HG03175 (cell line): Measurements from ENCODE around the gene LARGE1.

ENCODE experiments used
- ATAC-seq: cut with Tn5 transposase; IDR thresholded peaks from one replicate; pipeline ENCODE4 v1.9.1; 2021; ENCODE audit warnings: mild to moderate bottlenecking, moderate library complexity; ENCODE audit not compliant: unreplicated experiment

Gene LARGE1

DNA sequence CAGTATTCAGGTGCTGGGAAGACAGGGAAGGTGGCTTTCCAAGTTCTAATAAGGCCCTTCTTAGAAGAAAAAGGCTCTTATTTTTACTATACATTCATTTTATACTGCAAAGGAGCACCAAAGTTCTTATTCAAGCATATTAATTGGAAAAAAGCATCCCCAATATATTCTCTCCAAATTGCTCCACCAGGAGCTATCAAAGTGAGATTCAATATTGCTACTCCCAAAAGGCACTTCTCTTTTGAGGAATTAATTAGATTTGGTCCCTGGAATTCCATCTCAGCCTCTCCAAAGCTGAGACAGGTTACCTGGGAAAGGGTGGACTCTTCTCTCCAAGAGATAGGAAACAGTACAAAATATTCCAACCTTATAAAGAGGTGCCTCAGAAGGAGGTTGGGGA lies 134.1 kb downstream of the LARGE1 start:
- ATAC-seq = no peak

DNA sequence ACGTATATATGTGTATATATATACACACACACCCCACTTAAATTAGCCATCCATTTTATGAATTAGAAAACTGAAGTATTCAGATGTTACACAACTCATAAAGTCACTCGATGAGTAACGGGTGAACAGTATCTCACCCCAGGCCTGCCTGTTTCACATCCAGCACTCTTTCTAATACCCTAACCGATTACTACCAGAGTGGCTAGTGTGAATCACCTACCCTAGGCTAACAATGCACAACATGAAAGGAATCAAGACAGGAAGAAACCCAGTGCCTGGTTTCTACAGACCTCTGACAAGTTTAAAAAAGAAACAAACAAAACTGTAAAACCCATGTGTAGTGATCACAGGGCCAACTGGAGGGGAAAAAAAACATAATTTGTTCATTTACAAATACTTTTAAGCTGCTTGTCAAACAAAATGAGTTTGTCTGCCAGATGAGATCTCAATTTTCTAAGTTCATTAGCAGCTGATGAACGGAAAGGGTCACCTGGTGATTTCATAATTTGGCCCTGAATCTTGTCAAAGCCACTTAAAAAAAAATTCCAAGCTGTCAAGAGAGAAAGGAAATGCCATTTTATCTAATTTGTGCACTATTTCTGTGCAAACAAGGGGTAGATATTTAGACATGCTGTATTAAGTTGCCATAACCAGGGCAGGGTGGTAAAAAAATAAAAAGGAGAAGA lies 134.8 kb downstream of the LARGE1 start:
- no peak for ATAC-seq

DNA sequence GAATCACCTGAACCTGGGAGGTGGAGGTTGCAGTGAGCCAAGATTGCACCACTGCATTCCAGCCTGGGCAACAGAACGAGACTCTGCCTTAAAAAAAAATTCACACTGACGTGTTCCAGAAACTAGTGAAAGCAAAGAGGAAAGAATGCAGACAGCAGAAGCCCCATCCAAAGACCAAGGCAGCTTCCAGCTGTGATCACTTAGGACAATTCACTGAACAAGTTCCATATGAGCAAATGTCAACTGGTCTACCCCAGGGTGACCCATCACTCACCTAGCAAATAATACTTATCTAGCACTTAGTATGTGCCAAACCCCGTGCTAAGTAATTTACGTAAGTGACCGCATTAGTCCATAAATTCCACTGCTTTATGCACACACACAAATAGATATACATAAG lies 138.9 kb downstream of the LARGE1 start:
- no peak for ATAC-seq

DNA sequence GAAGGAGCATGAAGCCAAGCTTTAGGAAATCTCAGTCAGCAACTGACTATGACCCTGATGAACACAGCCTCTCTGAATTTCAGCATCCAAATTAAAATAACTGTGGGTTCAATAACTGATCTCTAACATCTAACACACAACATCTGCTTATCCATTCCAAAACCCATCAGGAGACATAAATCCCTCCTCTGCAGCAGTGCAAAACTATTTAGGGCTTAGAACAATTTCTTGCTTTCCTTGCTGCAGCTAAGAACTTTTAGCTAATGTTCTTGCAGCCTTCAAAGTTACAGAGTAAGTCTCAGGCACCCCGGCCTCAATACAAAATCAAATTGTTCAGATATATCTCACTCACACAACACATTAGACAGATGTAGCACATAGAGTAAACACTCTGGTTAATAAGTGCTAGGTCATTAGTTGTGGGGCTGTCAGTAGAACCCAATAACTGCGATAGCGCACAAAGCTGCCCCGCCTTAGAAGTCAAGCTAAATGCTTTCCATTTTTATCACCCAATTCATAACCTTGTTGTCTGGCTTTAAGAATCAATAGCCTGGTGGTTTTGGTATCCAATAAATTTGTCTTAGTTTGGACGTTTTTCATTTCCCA lies 139.6 kb downstream of the LARGE1 start:
- no peak for ATAC-seq

DNA sequence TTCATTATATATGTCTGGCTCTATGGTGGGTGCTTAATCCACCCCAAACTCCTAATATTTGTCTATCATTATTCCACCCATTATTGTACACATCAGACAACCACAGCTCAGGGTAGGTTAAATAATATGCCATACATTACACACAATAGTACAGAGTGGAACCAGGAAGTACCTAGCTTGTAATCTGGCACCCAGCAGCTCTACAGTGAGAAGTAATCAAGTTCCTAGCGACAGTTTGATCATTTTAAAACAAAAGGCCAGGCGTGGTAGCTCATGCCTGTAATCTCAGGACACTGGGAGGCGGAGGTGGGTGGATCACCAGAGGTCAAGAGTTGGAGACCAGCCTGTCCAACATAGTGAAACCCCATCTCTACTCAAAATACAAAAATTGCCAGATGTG lies 141.0 kb downstream of the LARGE1 start:
- ATAC-seq = no peak

DNA sequence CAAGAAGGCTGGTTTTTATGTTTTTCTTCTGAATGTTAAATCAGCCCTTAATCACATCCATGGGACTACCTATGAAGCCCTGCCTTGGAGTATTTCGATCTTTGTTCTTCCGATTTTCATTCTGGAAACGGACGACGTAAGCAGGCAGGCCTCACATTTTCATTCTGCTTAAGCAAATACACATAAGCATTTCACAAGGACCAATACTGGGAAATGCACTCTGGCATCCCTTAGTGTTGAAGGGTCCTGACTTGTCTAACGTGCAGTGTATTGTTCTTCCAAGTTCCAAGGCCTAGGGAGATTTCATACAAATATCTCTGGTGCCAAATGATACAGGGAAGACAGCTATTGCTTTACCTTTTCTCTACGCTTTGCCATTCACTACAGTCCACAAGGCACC lies 143.8 kb downstream of the LARGE1 start:
- ATAC-seq = no peak

DNA sequence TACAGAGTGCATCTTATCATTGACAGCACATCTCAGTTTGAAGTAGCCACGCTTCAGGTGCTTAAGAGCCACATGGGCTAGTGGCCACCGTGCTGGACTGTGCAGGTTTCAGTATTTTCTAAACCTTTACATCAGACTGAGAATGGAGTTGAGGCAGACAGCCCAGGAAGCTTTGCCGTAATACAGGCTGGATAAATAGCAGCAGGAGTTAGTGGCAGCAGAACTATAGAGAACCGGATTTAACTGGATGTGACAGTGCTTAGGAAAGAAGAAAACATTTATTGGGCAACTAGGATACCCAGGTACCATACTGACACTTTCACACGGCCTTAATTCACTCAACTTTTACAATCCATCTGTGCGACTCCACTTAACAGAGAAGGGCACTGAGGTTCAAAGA lies 145.5 kb downstream of the LARGE1 start:
- ATAC-seq = no peak

DNA sequence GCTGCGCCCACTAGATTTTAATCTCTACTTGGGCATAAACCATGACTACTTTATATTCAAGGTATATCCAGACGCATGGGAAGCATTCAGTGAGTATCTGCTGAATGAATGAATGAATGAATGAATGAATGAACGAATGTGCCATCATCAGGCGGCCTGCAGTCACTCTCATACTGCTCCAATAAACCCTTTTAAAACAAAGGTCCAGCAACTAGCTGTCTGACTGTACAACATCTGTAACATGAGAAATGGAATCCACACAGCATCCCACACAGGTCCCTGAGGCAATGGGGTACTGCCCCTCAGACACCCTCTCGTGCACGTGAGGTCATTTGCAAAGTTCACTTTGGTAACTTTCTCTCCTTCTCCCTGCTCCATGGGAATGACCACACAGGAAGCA lies 147.5 kb downstream of the LARGE1 start:
- ATAC-seq = no peak

DNA sequence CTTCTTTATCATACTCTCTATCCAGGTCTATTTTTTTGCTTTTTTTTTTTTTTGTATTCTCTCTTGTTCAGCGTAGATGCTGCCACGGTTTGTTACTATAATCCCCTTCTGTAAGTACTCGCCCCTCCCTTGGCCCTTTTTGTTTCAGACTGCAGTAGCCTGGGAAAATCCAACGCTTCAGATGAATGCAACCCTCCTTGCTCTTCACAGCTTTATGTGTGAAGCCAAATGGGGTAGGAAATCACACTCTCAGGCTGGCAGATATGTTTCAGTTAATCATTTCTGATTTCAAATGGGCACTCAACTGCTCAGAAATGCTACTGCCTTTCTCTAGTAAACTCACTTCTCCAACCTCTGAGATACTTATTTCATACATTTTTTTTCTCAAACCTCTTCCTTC lies 149.1 kb downstream of the LARGE1 start:
- ATAC-seq = no peak

DNA sequence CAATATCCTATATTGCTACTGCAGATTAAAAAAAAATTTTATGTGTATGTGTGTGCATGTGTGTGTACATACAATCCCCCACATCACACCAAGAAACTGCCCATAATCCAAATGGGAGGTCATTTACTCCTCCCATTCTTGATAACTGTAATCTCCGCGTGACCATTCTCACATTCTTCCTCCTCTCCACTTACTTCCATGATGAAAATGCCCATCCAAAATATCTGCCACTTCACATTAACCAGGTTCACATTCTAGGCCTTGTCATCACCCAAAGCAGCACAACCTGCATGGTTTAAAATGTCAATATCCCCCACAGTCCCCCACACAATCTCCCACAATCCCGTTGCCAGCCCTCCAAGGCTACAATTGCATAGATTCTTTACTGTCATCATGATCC lies 149.6 kb downstream of the LARGE1 start:
- no peak for ATAC-seq

DNA sequence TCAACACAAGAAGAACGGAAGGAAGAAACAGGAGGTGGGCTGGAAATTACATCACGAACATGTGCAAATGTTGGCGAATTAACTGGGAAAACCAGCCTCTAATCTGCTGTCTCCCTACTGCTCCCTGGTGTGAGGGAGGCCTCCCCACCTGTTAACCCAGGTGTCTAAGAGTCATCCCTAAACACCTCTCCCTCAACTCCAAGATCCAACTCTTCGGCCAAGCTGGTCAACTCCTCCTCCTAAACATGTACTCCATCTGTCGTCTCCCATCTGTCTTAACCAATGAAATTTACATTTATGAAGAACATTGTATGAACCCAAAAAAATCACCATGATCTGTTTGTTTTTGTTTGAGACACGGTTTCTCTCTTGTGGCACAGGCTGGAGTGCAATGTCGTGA lies 154.2 kb downstream of the LARGE1 start:
- no peak for ATAC-seq

DNA sequence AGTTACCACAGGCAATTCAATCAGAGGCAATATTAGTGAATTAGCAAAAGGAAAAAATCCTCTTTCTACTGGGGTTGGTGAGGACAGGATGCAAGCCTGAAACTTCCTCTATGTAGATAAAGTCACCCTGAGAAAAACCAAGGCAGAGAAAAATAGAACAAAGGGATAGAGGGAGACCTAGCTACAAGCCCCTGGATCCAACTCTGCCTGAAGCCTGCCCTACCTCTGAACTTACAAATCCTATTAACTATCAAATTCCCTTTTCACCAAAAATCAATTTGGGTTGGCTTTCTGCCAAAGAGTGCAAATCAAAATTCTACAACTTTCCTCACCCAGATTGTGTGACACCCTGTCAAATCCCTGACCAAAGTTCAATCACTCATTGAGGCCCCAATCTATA lies 161.3 kb downstream of the LARGE1 start:
- no peak for ATAC-seq

DNA sequence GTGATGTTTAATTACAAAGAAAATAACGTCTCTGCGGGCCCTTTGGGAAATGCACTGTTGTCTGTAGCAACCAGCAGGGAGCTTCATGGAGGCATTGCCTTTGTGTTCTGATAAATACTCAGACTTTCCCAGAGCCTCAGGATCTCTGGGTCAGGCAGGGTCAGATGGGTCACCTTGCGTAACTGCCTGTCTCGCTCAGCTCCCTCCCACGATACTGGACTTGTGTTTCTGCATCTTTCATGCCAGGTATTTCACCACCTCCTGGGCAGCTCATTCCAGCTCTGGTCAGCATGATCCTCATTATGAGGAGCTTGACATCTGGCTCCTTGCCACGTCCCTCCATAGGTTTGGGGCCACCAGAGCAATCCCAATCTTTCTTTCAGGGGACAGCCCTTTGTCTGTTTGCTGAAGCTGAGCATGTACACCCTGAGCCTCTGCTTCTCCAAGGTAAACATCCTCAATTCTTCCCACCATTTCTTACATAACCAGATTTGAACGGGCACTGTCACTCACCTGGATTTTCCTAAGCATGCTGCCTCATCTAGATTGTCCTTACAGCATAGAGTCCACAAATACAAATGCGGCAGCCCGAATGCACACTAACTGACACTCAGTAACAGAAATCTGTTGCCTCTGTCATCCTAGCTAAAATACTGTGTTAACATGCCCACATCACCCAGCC lies 162.3 kb downstream of the LARGE1 start:
- ATAC-seq = no peak

DNA sequence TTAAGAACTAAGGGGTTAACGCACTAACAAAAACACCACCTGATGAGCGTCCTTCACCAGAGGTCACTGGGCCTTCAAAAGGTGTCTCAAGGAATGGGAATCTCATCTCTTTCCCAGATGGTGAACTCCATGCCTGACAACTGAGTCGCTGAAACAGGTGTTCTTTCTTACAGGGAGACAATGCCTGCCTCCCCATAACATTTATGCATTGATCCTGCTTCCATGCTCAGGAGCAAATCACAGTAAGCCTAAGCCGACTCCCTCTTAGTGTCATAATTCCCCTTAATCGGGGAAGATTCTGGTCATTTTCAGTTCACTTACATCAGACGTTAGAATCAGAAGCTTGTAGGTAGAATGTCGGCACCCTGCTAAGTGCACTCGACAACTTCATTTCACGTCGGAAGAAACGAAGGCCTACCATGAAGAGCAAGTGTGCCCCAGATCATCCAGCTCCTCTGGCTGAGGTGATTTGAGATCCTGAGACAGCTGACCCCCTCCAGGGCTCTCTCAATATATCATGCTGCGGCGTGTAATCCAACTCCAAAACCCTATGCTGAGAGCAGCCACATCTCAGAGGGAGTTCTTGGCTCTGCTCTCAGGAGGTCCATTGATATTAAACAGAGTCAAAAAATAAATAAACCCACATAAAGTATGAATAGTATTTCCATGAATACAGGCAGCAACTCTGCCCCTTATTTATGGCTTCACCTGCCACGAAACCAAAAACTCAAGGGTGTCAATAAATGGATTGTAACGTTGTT lies 163.1 kb downstream of the LARGE1 start:
- ATAC-seq = no peak

DNA sequence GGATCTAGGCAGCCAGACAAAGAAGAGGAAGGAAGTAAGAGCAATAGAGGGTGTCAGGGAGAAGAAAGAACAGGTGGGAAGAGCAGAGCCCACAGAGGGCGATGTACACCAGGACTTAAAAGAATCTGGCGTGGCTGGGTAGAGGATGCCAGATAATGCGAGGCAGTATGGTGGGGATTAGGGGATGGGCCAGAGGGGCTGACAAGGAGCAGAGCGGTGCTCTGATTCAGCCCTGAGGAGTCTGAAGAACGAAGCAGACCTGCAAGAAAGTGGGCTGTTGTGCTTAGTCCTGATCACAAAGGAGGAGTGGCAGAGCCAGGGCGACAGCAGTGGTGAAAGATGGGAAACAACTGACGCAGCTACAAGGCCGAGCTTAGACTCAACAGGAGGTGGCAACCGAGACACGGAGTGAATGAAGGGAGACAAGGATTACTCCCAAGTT lies 163.7 kb downstream of the LARGE1 start:
- no peak for ATAC-seq

DNA sequence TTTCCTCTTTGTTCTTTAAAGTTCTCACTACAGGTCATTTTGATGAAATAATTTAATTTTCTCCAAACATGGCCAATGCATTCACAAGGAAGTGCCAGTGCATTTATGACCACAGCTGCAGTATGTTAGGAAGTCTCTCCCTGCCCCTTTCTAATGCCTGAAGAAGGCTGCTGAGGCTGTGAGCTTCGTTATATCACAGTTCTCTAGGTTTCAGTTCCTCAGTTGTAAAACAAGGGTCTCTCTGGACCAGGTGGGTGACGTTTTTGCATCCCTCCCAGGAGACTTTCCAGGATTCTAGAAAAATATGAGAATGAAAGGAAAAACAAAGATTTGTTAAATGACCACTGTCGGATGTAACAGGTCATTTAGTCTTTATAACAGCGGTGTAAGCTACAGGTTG lies 171.6 kb downstream of the LARGE1 start:
- no peak for ATAC-seq

DNA sequence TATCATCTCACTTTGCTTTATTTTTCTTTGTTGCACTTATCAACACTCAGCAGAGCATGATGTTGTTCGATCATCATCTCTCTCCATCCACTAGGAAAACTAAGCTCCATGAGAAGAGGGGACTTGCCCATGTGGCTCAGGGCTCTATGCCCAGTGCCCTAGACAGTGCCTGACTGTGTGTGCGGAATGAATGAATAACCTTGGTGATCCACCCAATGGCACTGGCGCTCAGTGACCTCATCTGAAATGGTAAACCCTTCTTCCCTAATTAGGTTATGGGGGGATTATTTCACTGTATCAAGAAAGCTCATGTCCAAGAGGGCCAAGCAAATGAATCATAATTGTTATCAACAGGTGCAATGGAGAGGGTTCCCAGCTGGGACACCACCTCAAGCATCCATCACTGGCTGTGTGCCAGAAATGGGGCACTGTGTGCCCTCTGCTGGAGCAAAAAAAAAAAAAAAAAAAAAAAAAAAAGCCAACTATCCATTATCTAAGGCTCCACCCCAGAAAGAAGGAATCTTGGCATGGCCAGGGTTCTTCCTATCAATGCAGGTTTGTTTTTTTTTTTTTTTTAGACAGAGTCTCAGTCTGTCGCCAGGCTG lies 172.6 kb downstream of the LARGE1 start:
- no peak for ATAC-seq

DNA sequence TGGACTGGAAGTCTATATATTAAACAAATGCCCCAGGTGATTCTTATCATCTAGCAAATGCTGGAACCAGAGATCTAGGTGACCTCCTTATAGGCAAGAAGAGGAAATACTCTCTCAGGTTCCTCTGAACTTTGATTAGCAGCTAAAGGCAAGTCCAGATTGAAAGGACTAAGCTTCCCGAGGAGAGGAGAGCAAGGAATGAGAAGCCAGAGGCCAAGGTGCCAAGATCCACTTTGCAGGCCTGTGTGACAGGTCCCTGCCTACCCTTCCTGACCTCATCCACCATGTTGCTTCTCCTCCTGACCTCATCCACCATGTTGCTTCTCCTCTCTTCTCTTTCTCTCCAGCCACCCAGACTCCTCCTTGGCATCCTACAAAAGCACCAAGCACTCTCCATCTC lies 173.2 kb downstream of the LARGE1 start:
- no peak for ATAC-seq

DNA sequence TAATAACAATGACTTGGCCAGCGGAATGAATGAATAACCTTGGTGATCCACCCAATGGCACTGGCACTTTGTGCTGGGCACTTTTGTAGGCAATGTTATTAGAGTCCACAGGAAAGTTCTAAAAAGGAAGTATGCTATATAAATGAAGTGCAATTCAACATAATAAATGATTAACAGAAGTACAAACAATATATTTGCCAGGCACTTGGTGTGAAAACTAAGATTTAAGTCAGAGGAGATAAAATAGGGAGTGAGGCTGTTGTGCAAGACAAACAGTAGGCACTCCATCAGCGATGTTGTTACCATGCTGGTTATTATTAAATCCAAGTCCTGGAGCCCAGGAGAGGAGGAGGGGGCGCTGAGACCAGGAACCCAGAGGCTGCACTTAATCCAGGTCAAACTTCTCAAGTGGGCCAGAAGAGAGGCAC lies 173.8 kb downstream of the LARGE1 start:
- no peak for ATAC-seq

DNA sequence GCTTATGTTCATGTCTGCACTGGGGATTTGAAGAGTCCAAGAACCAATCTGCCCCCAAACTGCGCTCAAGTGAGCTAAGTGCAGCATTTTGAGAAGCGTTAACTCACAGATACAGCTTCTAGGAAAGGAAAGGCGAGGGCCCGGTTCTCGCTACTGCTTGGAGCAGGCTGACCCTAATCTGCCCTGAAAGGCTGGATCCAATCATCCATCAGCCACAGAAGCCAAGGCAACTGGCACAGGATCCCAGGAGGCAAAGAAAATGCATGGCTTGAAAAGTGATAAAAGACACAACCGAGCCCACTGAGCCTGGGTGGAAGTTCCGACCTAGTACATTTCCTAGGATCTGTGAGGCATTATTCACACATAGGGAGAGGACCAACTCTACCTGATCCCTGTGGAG lies 174.8 kb downstream of the LARGE1 start:
- no peak for ATAC-seq

DNA sequence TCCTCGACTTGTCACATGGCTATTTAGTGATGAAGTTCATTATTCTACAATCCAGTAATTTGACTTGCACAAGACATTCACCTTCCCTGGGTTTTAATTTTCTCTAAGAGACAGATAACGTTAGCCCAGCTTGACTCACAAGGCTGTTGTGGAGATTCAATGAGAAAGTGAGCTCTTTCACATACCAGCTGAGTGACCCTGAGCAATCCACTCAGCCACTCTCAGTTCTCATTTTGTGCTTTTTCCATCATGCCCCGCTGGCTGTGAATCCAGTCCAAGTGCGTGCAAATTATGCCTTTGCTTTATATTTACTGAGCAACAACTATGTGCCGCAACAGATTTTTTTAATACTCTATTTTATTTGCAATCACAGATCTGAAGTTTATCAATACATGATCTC lies 176.5 kb downstream of the LARGE1 start:
- ATAC-seq = no peak
